ENCODE data around the gene ARHGAP22. TPM values are rescaled to one million over a fixed set of nuclear protein-coding genes. Genes with fewer than 3 reads are reported as not detected.
"Not testable (repeated sequence)": the region's sequence is repeated elsewhere in the genome, so short reads cannot be mapped to it uniquely, and the experiment has no call there.

ARHGAP22 gene
- total RNA-seq, 3 donors from 2014 or later: 2.6 to 8.2 (median 4.8) TPM

DNA sequence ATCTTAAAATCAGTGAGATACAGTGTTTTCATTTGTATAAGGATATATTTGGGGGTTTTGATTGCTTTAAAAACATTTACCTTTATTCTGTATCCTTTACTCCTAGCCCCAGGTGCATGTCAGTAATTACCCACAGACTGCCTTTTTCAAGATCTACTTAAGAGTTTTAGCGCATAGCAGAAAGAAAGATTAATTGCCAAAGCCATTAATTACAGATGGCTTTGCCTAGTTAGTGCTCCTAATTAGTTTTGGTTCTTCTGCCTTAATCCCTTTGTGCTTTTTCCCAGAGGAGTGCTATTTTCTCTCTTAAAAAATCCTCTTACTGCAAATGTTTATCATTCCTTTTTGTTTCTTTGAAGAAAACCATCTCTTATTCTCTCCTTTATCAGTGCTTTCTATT is 175.6 kb downstream of the ARHGAP22 start:
- DNase-seq (ENCODE audit: low spot score in 2 of 2): no peak
- H3K4me3 ChIP-seq: no peak overlapping the region
- no peak overlapping the region for H3K27ac ChIP-seq
- no peaks in the 10 kb centered on the region for H3K9me3 ChIP-seq
- TF ChIP-seq POLR2A (IDR thresholded peaks at IDR 0.05) (no peak), POLR2AphosphoS5 (IDR thresholded peaks at IDR 0.05) (no peak)
- TF ChIP-seq, protein P1, sequence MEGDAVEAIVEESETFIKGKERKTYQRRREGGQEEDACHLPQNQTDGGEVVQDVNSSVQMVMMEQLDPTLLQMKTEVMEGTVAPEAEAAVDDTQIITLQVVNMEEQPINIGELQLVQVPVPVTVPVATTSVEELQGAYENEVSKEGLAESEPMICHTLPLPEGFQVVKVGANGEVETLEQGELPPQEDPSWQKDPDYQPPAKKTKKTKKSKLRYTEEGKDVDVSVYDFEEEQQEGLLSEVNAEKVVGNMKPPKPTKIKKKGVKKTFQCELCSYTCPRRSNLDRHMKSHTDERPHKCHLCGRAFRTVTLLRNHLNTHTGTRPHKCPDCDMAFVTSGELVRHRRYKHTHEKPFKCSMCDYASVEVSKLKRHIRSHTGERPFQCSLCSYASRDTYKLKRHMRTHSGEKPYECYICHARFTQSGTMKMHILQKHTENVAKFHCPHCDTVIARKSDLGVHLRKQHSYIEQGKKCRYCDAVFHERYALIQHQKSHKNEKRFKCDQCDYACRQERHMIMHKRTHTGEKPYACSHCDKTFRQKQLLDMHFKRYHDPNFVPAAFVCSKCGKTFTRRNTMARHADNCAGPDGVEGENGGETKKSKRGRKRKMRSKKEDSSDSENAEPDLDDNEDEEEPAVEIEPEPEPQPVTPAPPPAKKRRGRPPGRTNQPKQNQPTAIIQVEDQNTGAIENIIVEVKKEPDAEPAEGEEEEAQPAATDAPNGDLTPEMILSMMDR (IDR thresholded peaks at IDR 0.05): no peak
- intact Hi-C loops (cut with DNase I; ENCODE audit: low total_unique reads): no loop called here
- no peaks in the 10 kb centered on the region for H3K4me1 ChIP-seq
- H3K36me3 ChIP-seq: peaks cover 7% of the 10 kb centered on the region
- no peaks in the 10 kb centered on the region for H3K27me3 ChIP-seq

DNA sequence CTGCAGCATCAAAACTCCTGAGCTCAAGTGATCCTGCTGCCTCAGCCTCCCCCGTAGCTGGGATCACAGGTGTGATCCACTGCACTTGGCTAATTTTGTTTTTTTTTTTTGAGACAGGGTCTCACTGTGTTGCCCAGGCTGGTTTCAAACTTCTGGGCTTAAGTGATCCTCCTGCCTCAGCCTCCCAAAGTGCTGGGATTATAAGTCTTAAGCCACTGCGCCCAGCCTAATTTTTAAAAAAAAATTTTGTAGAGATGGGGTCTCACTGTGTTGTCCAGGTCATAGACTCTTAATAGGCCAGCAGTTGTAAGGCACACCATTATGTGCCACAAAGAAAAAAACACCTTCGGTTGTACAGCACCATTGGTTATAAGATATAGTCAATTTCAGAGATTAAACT is 176.0 kb downstream of the ARHGAP22 start:
- no peak for DNase-seq (ENCODE audit: low spot score in 2 of 2)
- Histone ChIP-seq H3K27me3 (no peaks in the 10 kb centered on the region), H3K36me3 (peaks cover 8% of the 10 kb centered on the region), H3K4me3 (no peak overlapping the region), H3K9me3 (no peaks in the 10 kb centered on the region), H3K4me1 (no peaks in the 10 kb centered on the region), H3K27ac (no peak overlapping the region)
- no peak for TF ChIP-seq POLR2AphosphoS5 (IDR thresholded peaks at IDR 0.05)
- TF ChIP-seq POLR2A (IDR thresholded peaks at IDR 0.05): no peak
- TF ChIP-seq, protein P1 (IDR thresholded peaks at IDR 0.05): no peak
- intact Hi-C loops (cut with DNase I; ENCODE audit: low total_unique reads): no loop called here

DNA sequence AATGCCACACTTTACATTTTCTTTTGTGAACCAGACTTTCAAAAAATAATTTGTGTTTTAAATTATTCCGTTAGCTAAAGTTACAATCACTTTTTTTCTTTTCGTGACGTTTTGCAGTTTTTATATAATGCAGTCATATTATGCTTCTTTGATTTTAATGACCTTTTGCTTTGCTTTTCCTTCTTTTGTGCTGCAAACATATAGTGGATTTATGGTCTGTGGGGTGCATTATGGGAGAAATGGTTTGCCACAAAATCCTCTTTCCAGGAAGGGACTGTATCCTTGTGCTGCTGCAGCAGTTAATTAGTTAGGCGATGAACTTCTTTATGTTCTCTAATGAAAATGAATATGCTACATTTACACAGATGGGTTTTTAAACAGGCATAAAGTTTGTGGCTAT is 181.0 kb downstream of the ARHGAP22 start:
- Histone ChIP-seq H3K36me3 (peaks cover 14% of the 10 kb centered on the region), H3K27me3 (no peaks in the 10 kb centered on the region), H3K4me3 (no peak overlapping the region), H3K9me3 (no peaks in the 10 kb centered on the region), H3K4me1 (no peaks in the 10 kb centered on the region), H3K27ac (no peak overlapping the region)
- no peak for DNase-seq (ENCODE audit: low spot score in 2 of 2)
- intact Hi-C loops (cut with DNase I; ENCODE audit: low total_unique reads): no loop called here
- TF ChIP-seq POLR2A (IDR thresholded peaks at IDR 0.05) (no peak), POLR2AphosphoS5 (IDR thresholded peaks at IDR 0.05) (no peak)
- TF ChIP-seq, protein P1 (IDR thresholded peaks at IDR 0.05): no peak

DNA sequence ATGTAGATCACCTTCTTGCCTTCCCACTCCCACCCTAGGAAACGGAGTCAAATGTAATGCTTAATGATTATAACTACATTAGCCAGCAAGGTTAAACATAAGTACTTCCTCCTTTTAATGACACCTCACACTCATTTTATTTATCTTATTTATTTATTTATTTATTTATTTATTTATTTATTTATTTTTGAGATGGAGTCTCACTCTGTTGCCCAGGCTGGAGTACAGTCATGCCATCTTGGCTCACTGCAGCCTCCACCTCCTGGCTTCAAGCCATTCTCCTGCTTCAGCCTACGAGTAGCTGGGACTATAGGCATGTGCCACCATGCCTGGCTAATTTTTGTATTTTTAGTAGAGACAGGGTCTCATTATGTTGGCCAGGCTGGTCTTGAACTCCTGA is 183.0 kb downstream of the ARHGAP22 start:
- H3K27me3 ChIP-seq; H3K4me3 ChIP-seq; intact Hi-C loops (cut with DNase I; ENCODE audit: low total_unique reads); H3K9me3 ChIP-seq; H3K27ac ChIP-seq; H3K4me1 ChIP-seq; DNase-seq (ENCODE audit: low spot score in 2 of 2): not testable (repeated sequence)
- H3K36me3 ChIP-seq: peaks cover 10% of the 10 kb centered on the region

DNA sequence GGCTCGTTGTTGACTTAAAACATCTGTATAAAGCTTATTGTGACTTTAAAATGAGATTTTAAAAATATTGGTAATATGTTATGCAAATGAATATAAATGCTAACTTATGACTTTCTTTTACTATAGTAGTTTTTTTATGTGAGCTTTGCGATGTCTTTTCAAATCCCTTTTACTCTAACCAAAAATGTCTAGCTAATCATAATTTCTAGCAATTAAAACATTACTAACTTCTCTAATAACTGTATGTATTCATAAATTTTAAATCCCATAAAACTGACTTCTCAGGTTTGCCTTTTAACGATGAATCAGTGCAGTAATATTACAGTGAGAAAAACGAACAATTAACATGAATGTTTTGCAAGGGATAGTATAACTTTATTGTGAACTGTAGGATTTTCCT is 185.2 kb downstream of the ARHGAP22 start:
- H3K4me1 ChIP-seq: no peaks in the 10 kb centered on the region
- DNase-seq (ENCODE audit: low spot score in 2 of 2): no peak
- H3K4me3 ChIP-seq: no peak overlapping the region
- peaks cover 6% of the 10 kb centered on the region for H3K36me3 ChIP-seq
- H3K27ac ChIP-seq: no peak overlapping the region
- intact Hi-C loops (cut with DNase I; ENCODE audit: low total_unique reads): no loop called here
- H3K27me3 ChIP-seq: no peaks in the 10 kb centered on the region
- no peak for TF ChIP-seq POLR2A (IDR thresholded peaks at IDR 0.05)
- H3K9me3 ChIP-seq: no peaks in the 10 kb centered on the region

DNA sequence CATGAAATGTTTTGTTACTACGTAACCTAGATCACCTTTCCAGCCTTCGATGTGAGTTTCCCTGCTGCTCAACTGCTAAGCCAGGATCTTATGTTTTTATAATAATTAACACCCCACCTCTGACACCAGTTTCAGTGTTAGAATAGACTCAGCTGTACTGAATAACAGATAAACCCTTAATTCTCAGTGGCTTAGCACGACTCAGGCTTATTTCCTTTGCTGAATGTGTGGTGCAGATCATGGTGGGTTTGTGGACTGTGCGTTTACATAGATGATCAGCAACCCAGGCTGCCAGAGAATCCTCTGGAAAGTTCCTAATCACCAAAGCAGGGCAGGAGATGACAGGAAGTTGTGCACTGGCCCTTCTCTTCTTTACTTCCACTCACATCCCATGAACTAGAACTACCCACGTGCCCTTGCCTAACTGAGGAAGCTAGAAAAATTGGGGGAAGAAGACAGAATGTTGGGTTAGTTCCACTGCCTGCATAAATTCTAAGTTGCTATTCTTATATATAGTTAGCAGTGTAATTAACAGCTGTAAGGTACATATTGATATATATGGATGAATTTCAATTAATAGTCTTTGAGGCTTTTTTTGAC is 186.6 kb downstream of the ARHGAP22 start:
- no peak for TF ChIP-seq POLR2A (IDR thresholded peaks at IDR 0.05)
- no peak for TF ChIP-seq POLR2AphosphoS5 (IDR thresholded peaks at IDR 0.05)
- TF ChIP-seq, protein P1 (IDR thresholded peaks at IDR 0.05): no peak
- Histone ChIP-seq H3K4me1 (no peaks in the 10 kb centered on the region), H3K9me3 (no peaks in the 10 kb centered on the region), H3K27me3 (no peaks in the 10 kb centered on the region), H3K36me3 (peaks cover under 1% of the 10 kb centered on the region), H3K4me3 (no peak overlapping the region), H3K27ac (no peak overlapping the region)
- no peak for DNase-seq (ENCODE audit: low spot score in 2 of 2)
- intact Hi-C loops (cut with DNase I; ENCODE audit: low total_unique reads): no loop called here
